ENCODE measurements around the gene ZDHHC7.

Gene ZDHHC7

GRCh38 chr16:84947996-84948850, 63.1 kb downstream of the ZDHHC7 start:
- no peaks in the 10 kb centered on the region for H3K4me1 ChIP-seq (ENCODE audit: insufficient read depth, low read length, severe bottlenecking)
- H3F3A ChIP-seq (ENCODE audit: insufficient read depth, low read length), result no peaks in the 10 kb centered on the region
- no peaks in the 10 kb centered on the region for H3K36me3 ChIP-seq (ENCODE audit: insufficient read depth, low read length)
- H3K27ac ChIP-seq (ENCODE audit: low read depth, low read length, poor library complexity, severe bottlenecking), result no peak overlapping the region
- no peaks in the 10 kb centered on the region for H3K9me2 ChIP-seq (ENCODE audit: low read depth, low read length)
- no peaks in the 10 kb centered on the region for H3K9me3 ChIP-seq (ENCODE audit: low read length)
- TF ChIP-seq, protein P1, sequence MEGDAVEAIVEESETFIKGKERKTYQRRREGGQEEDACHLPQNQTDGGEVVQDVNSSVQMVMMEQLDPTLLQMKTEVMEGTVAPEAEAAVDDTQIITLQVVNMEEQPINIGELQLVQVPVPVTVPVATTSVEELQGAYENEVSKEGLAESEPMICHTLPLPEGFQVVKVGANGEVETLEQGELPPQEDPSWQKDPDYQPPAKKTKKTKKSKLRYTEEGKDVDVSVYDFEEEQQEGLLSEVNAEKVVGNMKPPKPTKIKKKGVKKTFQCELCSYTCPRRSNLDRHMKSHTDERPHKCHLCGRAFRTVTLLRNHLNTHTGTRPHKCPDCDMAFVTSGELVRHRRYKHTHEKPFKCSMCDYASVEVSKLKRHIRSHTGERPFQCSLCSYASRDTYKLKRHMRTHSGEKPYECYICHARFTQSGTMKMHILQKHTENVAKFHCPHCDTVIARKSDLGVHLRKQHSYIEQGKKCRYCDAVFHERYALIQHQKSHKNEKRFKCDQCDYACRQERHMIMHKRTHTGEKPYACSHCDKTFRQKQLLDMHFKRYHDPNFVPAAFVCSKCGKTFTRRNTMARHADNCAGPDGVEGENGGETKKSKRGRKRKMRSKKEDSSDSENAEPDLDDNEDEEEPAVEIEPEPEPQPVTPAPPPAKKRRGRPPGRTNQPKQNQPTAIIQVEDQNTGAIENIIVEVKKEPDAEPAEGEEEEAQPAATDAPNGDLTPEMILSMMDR (IDR thresholded peaks at IDR 0.05; ENCODE audit: low read length), result no peak
- TF ChIP-seq EZH2 (IDR thresholded peaks at IDR 0.05; ENCODE audit: borderline replicate concordance, low read length), result no peak
- no peaks in the 10 kb centered on the region for H4K20me1 ChIP-seq (ENCODE audit: insufficient read depth, low read length)
- no peaks in the 10 kb centered on the region for H3K79me2 ChIP-seq (ENCODE audit: insufficient read depth, low read length)
- peaks cover 9% of the 10 kb centered on the region; the same call in 1 of the 2 replicates for H3K27me3 ChIP-seq (ENCODE audit: insufficient read depth, low read length)
- no peak overlapping the region for H2AFZ ChIP-seq (ENCODE audit: low read length)
- no peak overlapping the region for H3K4me3 ChIP-seq (ENCODE audit: low read depth, low read length, poor library complexity, severe bottlenecking)
- no peak overlapping the region for H3K9ac ChIP-seq (ENCODE audit: low read length)
- H3K4me2 ChIP-seq (ENCODE audit: low read length), result no peak overlapping the region

DNA sequence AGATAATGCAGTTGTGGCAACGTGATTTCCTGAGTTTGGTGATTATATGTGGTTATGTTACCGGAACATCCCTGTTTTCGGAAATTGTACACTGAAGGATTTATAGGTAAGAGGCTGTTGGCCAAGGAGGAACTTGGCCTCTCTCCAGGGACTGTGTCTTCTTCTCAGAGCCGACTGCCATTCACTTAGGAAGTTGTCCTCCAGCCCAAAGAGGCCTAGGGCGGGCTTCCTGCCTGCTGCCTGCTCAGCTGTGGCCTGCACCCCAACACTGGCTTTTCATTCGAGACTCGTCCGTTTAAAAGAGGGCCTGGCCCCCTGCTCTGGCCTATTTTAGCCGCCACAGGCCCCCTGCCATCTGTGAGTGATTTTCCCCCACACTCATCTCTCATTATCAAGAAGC, 64.3 kb downstream of the ZDHHC7 start:
- Histone ChIP-seq H3K4me3 (ENCODE audit: low read depth, low read length, poor library complexity, severe bottlenecking) (no peak overlapping the region), H3K9me3 (ENCODE audit: low read length) (no peaks in the 10 kb centered on the region), H3K9ac (ENCODE audit: low read length) (no peak overlapping the region), H3K9me2 (ENCODE audit: low read depth, low read length) (no peaks in the 10 kb centered on the region), H3K4me2 (ENCODE audit: low read length) (no peak overlapping the region), H4K20me1 (ENCODE audit: insufficient read depth, low read length) (no peaks in the 10 kb centered on the region), H3F3A (ENCODE audit: insufficient read depth, low read length) (no peaks in the 10 kb centered on the region), H3K27me3 (ENCODE audit: insufficient read depth, low read length) (peaks cover 9% of the 10 kb centered on the region; the same call in 1 of the 2 replicates), H2AFZ (ENCODE audit: low read length) (no peak overlapping the region), H3K27ac (ENCODE audit: low read depth, low read length, poor library complexity, severe bottlenecking) (no peak overlapping the region), H3K79me2 (ENCODE audit: insufficient read depth, low read length) (no peaks in the 10 kb centered on the region), H3K36me3 (ENCODE audit: insufficient read depth, low read length) (no peaks in the 10 kb centered on the region), H3K4me1 (ENCODE audit: insufficient read depth, low read length, severe bottlenecking) (no peaks in the 10 kb centered on the region)
- TF ChIP-seq, protein P1 (IDR thresholded peaks at IDR 0.05; ENCODE audit: low read length), result no peak
- no peak for TF ChIP-seq EZH2 (IDR thresholded peaks at IDR 0.05; ENCODE audit: borderline replicate concordance, low read length)

DNA sequence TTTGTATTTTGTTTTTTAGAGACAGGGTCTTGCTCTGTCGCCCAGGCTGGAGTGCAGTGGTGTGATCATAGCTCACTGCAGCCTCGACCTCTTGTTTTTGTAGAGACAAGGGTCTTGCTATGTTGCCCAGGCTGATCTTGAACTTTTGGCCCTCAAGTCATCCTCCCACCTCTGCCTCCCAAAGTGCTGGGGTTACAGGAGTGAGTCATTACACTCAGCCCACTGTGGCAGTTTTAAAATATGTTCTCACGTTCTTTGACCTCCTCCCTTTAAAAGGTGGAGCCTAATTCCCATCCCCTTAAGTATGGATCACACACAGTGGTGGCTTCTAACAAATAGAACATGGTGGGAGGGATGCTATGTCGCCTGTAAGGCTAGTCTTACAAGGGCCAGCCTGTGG, 67.7 kb downstream of the ZDHHC7 start:
- Histone ChIP-seq H3K27me3 (ENCODE audit: insufficient read depth, low read length) (peaks cover 5% of the 10 kb centered on the region), H4K20me1 (ENCODE audit: insufficient read depth, low read length) (no peaks in the 10 kb centered on the region), H3K9ac (ENCODE audit: low read length) (no peak overlapping the region), H3K79me2 (ENCODE audit: insufficient read depth, low read length) (no peaks in the 10 kb centered on the region), H3K4me2 (ENCODE audit: low read length) (no peak overlapping the region), H3K36me3 (ENCODE audit: insufficient read depth, low read length) (no peaks in the 10 kb centered on the region), H3K4me1 (ENCODE audit: insufficient read depth, low read length, severe bottlenecking) (no peaks in the 10 kb centered on the region), H3K27ac (ENCODE audit: low read depth, low read length, poor library complexity, severe bottlenecking) (no peak overlapping the region), H3K4me3 (ENCODE audit: low read depth, low read length, poor library complexity, severe bottlenecking) (no peak overlapping the region), H3K9me2 (ENCODE audit: low read depth, low read length) (no peaks in the 10 kb centered on the region), H3F3A (ENCODE audit: insufficient read depth, low read length) (no peaks in the 10 kb centered on the region), H2AFZ (ENCODE audit: low read length) (no peak overlapping the region), H3K9me3 (ENCODE audit: low read length) (no peaks in the 10 kb centered on the region)
- no peak for TF ChIP-seq EZH2 (IDR thresholded peaks at IDR 0.05; ENCODE audit: borderline replicate concordance, low read length)
- TF ChIP-seq, protein P1 (IDR thresholded peaks at IDR 0.05; ENCODE audit: low read length), result no peak

All from OCI-LY1 (cell line).